SJSA1 (cell line): ENCODE data around the gene WDSUB1. TPM values are rescaled to one million over a fixed set of nuclear protein-coding genes. Genes with fewer than 3 reads are reported as not detected.

Experiments
- DNase-seq, 2 experiments: peaks; one replicate each; pipeline ENCODE4 v3.0.0-alpha.2; 2015 to 2020; ENCODE audit warnings: low spot score in 2 of 2, low read depth in 1 of 2
- H3K27ac ChIP-seq: fragments of 250-450 bp; sonication (Bioruptor Pico); 2 replicates; pipeline ENCODE4 v1.5.1; 2020; ENCODE audit warnings: mild to moderate bottlenecking, moderate library complexity
- H3K27me3 ChIP-seq: fragments of 250-450 bp; sonication (Bioruptor Pico); replicated peaks from 2 replicates; pipeline ENCODE4 v1.5.1; 2020; ENCODE audit warnings: mild to moderate bottlenecking, moderate library complexity
- H3K36me3 ChIP-seq: fragments of 250-450 bp; sonication (Bioruptor Pico); 2 replicates; pipeline ENCODE4 v1.5.1; 2020; ENCODE audit warnings: mild to moderate bottlenecking
- H3K4me1 ChIP-seq: fragments of 250-450 bp; sonication (Bioruptor Pico); replicated peaks from 2 replicates; pipeline ENCODE4 v1.6.1; 2021; ENCODE audit warnings: mild to moderate bottlenecking
- H3K4me3 ChIP-seq: fragments of 250-450 bp; sonication (Bioruptor Pico); 2 replicates; pipeline ENCODE4 v1.5.1; 2020; ENCODE audit warnings: mild to moderate bottlenecking
- H3K9me3 ChIP-seq: fragments of 250-450 bp; sonication (Bioruptor Pico); replicated peaks from 2 replicates; pipeline ENCODE4 v1.5.1; 2020; ENCODE audit warnings: mild to moderate bottlenecking
- total RNA-seq: library from RNA; depleted of rRNA; stranded (reverse); fragments of >200 nt; shearing (Covaris generic); gene quantifications from 2 replicates; pipeline ENCODE4 v1.2.3, GENCODE V29; 2014; rRNA removed

WDSUB1 gene
- 8.4 and 9.9 TPM in 2 replicates for total RNA-seq

GRCh38 chr2:159285929-159286708 is at the start of gene WDSUB1:
TSS of gene WDSUB1 (minus strand) at chr2:159286703. CDS start at chr2:159283069, 3,634 bp downstream.
- DNase-seq: peak; percentile 66 to 77
- no peaks in the 10 kb centered on the region for H3K27me3 ChIP-seq
- H3K4me3 ChIP-seq: peak within 1 kb of the TSS; percentile 88
- no peaks in the 10 kb centered on the region for H3K9me3 ChIP-seq
- H3K27ac ChIP-seq: peak within 1 kb of the TSS; percentile 63
- H3K36me3 ChIP-seq: peaks cover 2% of the 10 kb centered on the region; the same call in 1 of the 2 replicates
- peaks cover 21% of the 10 kb centered on the region for H3K4me1 ChIP-seq

DNA sequence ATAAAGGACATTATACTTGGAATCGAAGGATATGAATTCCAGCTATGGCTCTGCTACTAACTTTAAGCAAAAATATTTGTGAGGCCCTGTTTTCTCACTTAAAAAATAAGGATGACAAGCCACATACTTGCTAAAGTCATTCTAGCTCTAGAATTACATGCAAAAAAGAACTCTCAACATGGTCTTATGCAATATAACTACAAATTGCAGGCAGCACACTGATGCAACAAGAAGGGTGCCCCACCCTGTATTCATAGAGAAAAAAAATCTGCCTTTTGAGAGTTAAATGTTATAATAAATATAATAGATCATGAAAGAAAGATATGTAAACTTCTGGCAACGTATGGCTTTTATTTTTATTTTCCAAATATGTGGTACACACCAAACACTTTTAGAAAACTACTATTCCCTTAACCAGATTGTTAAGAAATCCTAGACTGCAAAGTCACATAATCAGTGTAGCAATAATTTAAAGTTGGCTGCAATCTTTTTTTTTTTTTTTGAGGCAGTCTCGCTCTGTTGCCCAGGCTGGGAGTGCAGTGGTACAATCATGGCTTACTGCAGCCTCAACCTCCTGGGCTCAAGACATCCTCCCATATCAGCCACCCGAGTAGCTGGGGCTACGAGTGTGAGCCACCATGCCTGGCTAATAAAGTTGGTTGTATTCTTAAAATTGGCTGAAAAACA is 40.2 kb upstream of the WDSUB1 start:
- no peak for DNase-seq
- no peaks in the 10 kb centered on the region for H3K27me3 ChIP-seq
- no peaks in the 10 kb centered on the region for H3K9me3 ChIP-seq
- H3K36me3 ChIP-seq: no peaks in the 10 kb centered on the region
- no peaks in the 10 kb centered on the region for H3K4me1 ChIP-seq
- no peak overlapping the region for H3K4me3 ChIP-seq
- H3K27ac ChIP-seq: no peak overlapping the region

GRCh38 chr2:159322419-159322818 is 35.9 kb upstream of the WDSUB1 start:
- no peaks in the 10 kb centered on the region for H3K36me3 ChIP-seq
- no peaks in the 10 kb centered on the region for H3K27me3 ChIP-seq

DNA sequence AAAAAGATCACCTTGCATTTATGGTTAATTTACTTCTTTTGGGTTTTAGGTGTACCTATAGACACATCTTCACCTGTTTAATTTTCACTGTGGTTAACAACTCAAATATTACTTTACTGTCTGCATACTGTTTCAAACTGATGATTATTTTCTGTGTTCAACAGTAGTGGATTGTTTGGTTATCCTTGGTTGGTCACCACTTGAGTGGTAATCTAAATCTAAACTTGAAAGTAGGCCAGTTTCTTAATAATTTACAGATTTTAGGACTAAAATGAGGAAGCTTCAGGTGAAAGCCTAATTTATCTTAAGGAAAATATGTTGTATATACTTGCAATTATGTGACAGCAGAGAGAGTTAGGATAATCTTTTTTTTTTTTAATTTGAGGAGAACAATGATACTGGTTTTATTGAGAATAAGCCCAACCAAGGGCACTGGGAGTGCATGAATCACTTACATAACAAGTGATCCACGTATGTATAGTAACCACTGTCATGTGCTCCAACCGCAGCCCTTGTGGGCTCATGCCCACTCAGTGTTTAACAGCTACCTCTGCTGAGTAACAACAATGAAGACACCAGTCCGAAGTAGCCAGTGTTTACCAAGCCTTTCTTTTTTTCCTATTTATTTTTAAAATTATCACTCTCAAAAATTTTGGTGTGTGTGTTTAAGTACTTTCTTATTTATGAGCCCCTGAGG is 31.0 kb upstream of the WDSUB1 start:
- no peak for DNase-seq
- no peaks in the 10 kb centered on the region for H3K4me1 ChIP-seq
- no peaks in the 10 kb centered on the region for H3K9me3 ChIP-seq
- no peak overlapping the region for H3K27ac ChIP-seq
- H3K4me3 ChIP-seq: no peak overlapping the region
- no peaks in the 10 kb centered on the region for H3K27me3 ChIP-seq
- H3K36me3 ChIP-seq: no peaks in the 10 kb centered on the region

More at GRCh38 chr2:159322419-159322818, 35.9 kb upstream of the WDSUB1 start:
- Histone ChIP-seq H3K27ac (no peak overlapping the region), H3K4me1 (no peaks in the 10 kb centered on the region), H3K4me3 (no peak overlapping the region), H3K9me3 (no peaks in the 10 kb centered on the region)
- no peak for DNase-seq

DNA sequence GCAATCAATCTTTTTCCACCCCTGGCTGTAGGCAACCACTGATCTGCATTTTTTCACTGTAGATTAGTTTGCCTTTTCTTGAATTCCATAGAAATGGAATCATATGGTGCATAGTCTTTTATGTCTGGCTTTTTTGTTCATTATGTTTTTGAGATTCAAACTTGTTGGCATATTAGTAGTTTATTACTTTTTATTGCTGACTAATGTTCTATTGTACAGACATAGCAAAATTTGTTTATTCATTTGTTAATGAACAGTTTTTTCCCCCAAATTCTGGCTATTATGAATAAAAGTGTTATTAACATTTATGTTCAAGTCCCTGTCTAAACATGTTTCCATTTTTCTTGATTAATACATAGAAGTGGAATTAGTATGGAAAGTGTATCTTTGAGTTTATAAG is 21.4 kb upstream of the WDSUB1 start:
- no peak for DNase-seq
- H3K4me3 ChIP-seq: no peak overlapping the region

DNA sequence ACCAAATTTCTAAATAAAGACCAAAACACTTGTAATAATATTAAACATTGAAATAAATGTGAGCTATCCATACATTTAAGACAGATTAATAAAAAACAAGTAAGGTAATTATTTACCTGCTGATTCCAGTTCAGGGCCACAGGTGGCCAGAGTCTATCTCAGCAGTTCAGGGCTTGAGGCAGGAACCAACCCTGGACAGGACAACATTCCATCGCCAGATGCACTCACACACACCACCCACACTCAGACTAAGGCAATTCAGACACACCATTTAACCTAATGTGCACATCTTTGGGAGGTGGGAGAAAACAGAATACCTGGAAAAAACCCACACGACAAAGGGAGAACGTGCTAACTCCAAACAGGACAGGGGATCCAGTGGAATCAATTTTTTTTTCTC is 14.1 kb upstream of the WDSUB1 start:
- Histone ChIP-seq H3K4me1 (no peaks in the 10 kb centered on the region), H3K27ac (no peak overlapping the region), H3K4me3 (no peak overlapping the region), H3K36me3 (no peaks in the 10 kb centered on the region), H3K27me3 (no peaks in the 10 kb centered on the region), H3K9me3 (no peaks in the 10 kb centered on the region)
- no peak for DNase-seq

More for the DNA sequence above, 21.4 kb upstream of the WDSUB1 start:
- no peaks in the 10 kb centered on the region for H3K4me1 ChIP-seq
- H3K27ac ChIP-seq: no peak overlapping the region
- no peaks in the 10 kb centered on the region for H3K9me3 ChIP-seq
- no peaks in the 10 kb centered on the region for H3K36me3 ChIP-seq
- H3K27me3 ChIP-seq: no peaks in the 10 kb centered on the region

DNA sequence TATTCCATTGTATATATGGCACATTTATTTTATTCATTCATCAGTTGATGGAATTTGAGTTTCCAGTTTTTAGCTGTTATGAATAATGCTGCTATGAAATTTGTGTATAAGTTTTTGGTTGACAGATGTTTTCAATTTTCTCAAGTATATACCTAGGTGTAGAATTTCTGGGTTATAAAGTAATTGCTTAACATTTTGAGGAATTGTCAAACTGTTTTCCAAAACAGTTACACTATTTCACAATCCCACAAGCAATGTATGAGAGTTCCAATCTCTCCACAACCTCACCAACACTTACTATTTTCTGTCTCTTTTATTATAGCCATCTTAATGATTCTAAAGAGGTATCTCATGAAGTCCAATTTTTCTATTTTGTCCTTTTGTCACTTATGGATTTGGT is 12.5 kb upstream of the WDSUB1 start:
- Histone ChIP-seq H3K4me3 (no peak overlapping the region), H3K27ac (no peak overlapping the region), H3K4me1 (no peaks in the 10 kb centered on the region), H3K36me3 (no peaks in the 10 kb centered on the region), H3K27me3 (no peaks in the 10 kb centered on the region), H3K9me3 (no peaks in the 10 kb centered on the region)
- DNase-seq: no peak

- H3K9me3 ChIP-seq: no peaks in the 10 kb centered on the region
- no peaks in the 10 kb centered on the region for H3K36me3 ChIP-seq
- H3K4me1 ChIP-seq: no peaks in the 10 kb centered on the region
- no peaks in the 10 kb centered on the region for H3K27me3 ChIP-seq
- no peak overlapping the region for H3K4me3 ChIP-seq
- no peak for DNase-seq
- H3K27ac ChIP-seq: no peak overlapping the region
Observed at GRCh38 chr2:159297042-159297707, 10.7 kb upstream of the WDSUB1 start.

DNA sequence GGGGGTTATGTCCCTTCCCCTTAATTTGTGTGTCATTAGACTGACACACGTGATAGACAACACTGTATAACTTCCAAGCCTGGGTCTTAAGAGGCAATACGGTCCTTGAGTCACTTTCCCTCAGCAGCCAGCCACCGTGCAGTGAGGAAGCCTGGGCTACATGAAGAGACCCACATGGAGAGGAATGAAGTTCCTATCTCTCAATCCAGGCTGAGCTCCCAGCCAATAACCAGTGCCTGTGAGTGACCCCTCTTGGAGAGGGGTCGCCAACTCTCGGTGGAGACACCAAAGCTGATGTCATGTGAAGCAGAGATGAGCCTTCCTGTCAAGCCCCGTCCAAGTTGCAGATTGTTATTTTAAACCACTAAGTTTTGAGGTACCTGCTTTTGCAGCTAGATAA is 5.7 kb upstream of the WDSUB1 start:
- Histone ChIP-seq H3K27ac (no peak overlapping the region), H3K36me3 (no peaks in the 10 kb centered on the region), H3K9me3 (no peaks in the 10 kb centered on the region), H3K4me1 (peaks cover 12% of the 10 kb centered on the region), H3K4me3 (no peak overlapping the region), H3K27me3 (no peaks in the 10 kb centered on the region)
- no peak for DNase-seq

- no peaks in the 10 kb centered on the region for H3K36me3 ChIP-seq
- H3K27ac ChIP-seq: 0 out of 2 replicates have a peak overlapping the region, but pooled peaks have one; percentile 16
- no peaks in the 10 kb centered on the region for H3K27me3 ChIP-seq
- H3K9me3 ChIP-seq: no peaks in the 10 kb centered on the region
- no peak overlapping the region for H3K4me3 ChIP-seq
- peak in 1 of 2 experiments; percentile 42 for DNase-seq
- H3K4me1 ChIP-seq: peaks cover 21% of the 10 kb centered on the region
Observed at GRCh38 chr2:159290289-159290907, 3.9 kb upstream of the WDSUB1 start.

DNA sequence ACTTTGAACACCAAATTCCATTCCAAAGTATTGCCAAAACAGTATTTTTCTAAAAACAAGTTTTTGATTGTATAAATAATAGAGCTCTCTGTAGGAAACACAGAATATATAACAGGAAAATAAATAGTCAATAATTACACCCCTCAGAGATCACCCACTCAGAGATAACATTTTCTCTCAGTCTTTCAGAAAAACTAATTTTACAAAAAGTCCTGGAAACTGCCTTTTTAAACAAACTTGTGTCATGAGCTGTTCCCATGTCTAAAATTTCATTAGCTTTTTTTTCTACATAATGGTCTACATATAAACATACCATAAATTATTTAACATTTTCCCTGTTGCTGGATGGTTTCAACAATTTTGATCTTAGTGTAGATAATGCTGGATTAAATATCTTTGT is 1.2 kb upstream of the WDSUB1 start:
- Histone ChIP-seq H3K36me3 (no peaks in the 10 kb centered on the region), H3K27ac (no peak overlapping the region), H3K4me1 (peaks cover 21% of the 10 kb centered on the region), H3K4me3 (no peak overlapping the region), H3K27me3 (no peaks in the 10 kb centered on the region), H3K9me3 (no peaks in the 10 kb centered on the region)
- no peak for DNase-seq

- peak; percentile 97 to 98 for DNase-seq
- peaks cover 21% of the 10 kb centered on the region for H3K4me1 ChIP-seq
- H3K36me3 ChIP-seq: no peaks in the 10 kb centered on the region
- H3K4me3 ChIP-seq: peak overlapping the region; percentile 88
- no peaks in the 10 kb centered on the region for H3K27me3 ChIP-seq
- H3K27ac ChIP-seq: peak overlapping the region; percentile 63
- no peaks in the 10 kb centered on the region for H3K9me3 ChIP-seq
Observed at GRCh38 chr2:159286709-159287441, 372 bp upstream of the WDSUB1 start.
